MM.1S (cell line): Measurements from ENCODE around the gene ACER2.
A peak's percentile ranks its signal among the peaks of the same experiment; 100 is the strongest.

Experiments used
- DNase-seq: peaks from one replicate; pipeline ENCODE4 v3.0.0-alpha.2; 2015
- H2AFZ ChIP-seq: fragments of 300-600 bp; sonication (generic); 2 replicates; pipeline ENCODE4 v1.6.0; 2016; ENCODE audit warnings: antibody characterized with exemption, low read length
- H3F3A ChIP-seq: fragments of 300-600 bp; sonication (generic); 2 replicates; pipeline ENCODE4 v1.6.1; 2016; ENCODE audit warnings: mild to moderate bottlenecking, antibody characterized with exemption, low read length, moderate library complexity, mixed read lengths; ENCODE audit not compliant: insufficient read depth
- H3K27ac ChIP-seq: fragments of 300-600 bp; sonication (generic); 2 replicates; pipeline ENCODE4 v1.5.1; 2016; ENCODE audit warnings: mild to moderate bottlenecking, low read length
- H3K27me3 ChIP-seq: fragments of 300-600 bp; sonication (generic); replicated peaks from 2 replicates; pipeline ENCODE4 v1.6.0; 2016; ENCODE audit warnings: low read length; ENCODE audit not compliant: insufficient read depth
- H3K36me3 ChIP-seq: fragments of 300-600 bp; sonication (generic); replicated peaks from 2 replicates; pipeline ENCODE4 v1.6.1; 2016; ENCODE audit warnings: mild to moderate bottlenecking, low read length, mixed read lengths; ENCODE audit not compliant: insufficient read depth
- H3K4me1 ChIP-seq: fragments of 300-600 bp; sonication (generic); 2 replicates; pipeline ENCODE4 v1.6.1; 2016; ENCODE audit warnings: low read length, mixed read lengths
- H3K4me2 ChIP-seq: fragments of 300-600 bp; sonication (generic); 2 replicates; pipeline ENCODE4 v1.6.0; 2016; ENCODE audit warnings: low read depth, low read length
- H3K4me3 ChIP-seq: fragments of 300-600 bp; sonication (generic); 2 replicates; pipeline ENCODE4 v1.5.1; 2016; ENCODE audit warnings: low read length, mixed read lengths
- H3K79me2 ChIP-seq: fragments of 300-600 bp; sonication (generic); 2 replicates; pipeline ENCODE4 v1.6.1; 2016; ENCODE audit warnings: mixed run types, low read length, mixed read lengths
- H3K9ac ChIP-seq: fragments of 300-600 bp; sonication (generic); 2 replicates; pipeline ENCODE4 v1.6.1; 2016; ENCODE audit warnings: low read length, mixed read lengths
- H3K9me2 ChIP-seq: fragments of 300-600 bp; sonication (generic); replicated peaks from 2 replicates; pipeline ENCODE4 v1.6.1; 2016; ENCODE audit warnings: mild to moderate bottlenecking, low read length, mixed read lengths; ENCODE audit not compliant: insufficient read depth
- H3K9me3 ChIP-seq: fragments of 300-600 bp; sonication (generic); replicated peaks from 2 replicates; pipeline ENCODE4 v1.6.1; 2016; ENCODE audit warnings: mild to moderate bottlenecking, low read length, mixed read lengths; ENCODE audit not compliant: insufficient read depth
- H4K20me1 ChIP-seq: fragments of 300-600 bp; sonication (generic); 2 replicates; pipeline ENCODE4 v1.6.1; 2016; ENCODE audit warnings: mild to moderate bottlenecking, low read length, moderate library complexity, mixed read lengths; ENCODE audit not compliant: insufficient read depth
- CTCF ChIP-seq: fragments of 300-600 bp; sonication (generic); IDR thresholded peaks from 2 replicates; pipeline ENCODE4 v1.5.1; 2016; ENCODE audit warnings: antibody characterized with exemption, low read length, mixed read lengths
- EZH2 ChIP-seq: fragments of 300-600 bp; sonication (generic); optimal IDR thresholded peaks from 2 replicates; pipeline ENCODE3; 2017; ENCODE audit warnings: low read depth, mild to moderate bottlenecking, antibody characterized with exemption, low read length, mixed read lengths
- EZH2phosphoT487 ChIP-seq: fragments of 300-600 bp; sonication (generic); IDR thresholded peaks from 2 replicates; pipeline ENCODE4 v1.6.1; 2018; ENCODE audit warnings: antibody characterized with exemption, low read length

ACER2 gene

GRCh38 chr9:19442240-19442639 is 33.4 kb downstream of the ACER2 start:
- Histone ChIP-seq H3K4me1 (no peaks in the 10 kb centered on the region), H3K4me2 (no peak overlapping the region), H3K9me3 (no peaks in the 10 kb centered on the region), H3K27ac (no peak overlapping the region), H3F3A (no peaks in the 10 kb centered on the region; the same call in 1 of the 2 replicates), H3K4me3 (peak overlapping the region; percentile 12; the same call in 1 of the 2 replicates), H2AFZ (peak overlapping the region; percentile 56; the same call in 1 of the 2 replicates), H4K20me1 (no peaks in the 10 kb centered on the region), H3K27me3 (no peaks in the 10 kb centered on the region), H3K36me3 (no peaks in the 10 kb centered on the region), H3K79me2 (no peaks in the 10 kb centered on the region), H3K9me2 (no peaks in the 10 kb centered on the region), H3K9ac (no peak overlapping the region)
- no peak for DNase-seq
- TF ChIP-seq EZH2 = no peak

- Histone ChIP-seq H3K27me3 (no peaks in the 10 kb centered on the region), H3K9ac (no peak overlapping the region), H3K79me2 (no peaks in the 10 kb centered on the region), H3K4me2 (no peak overlapping the region), H3K36me3 (no peaks in the 10 kb centered on the region), H3K9me3 (no peaks in the 10 kb centered on the region), H4K20me1 (no peaks in the 10 kb centered on the region), H3K4me1 (no peaks in the 10 kb centered on the region), H3F3A (no peaks in the 10 kb centered on the region; the same call in 1 of the 2 replicates), H3K9me2 (no peaks in the 10 kb centered on the region), H2AFZ (no peak overlapping the region), H3K4me3 (no peak overlapping the region), H3K27ac (no peak overlapping the region)
- TF ChIP-seq EZH2phosphoT487 (no peak), CTCF (no peak), EZH2 (no peak)
- no peak for DNase-seq
These were observed 36.6 kb downstream of the ACER2 start for GRCh38 chr9:19445452-19445851.

GRCh38 chr9:19446361-19446861 is 37.6 kb downstream of the ACER2 start:
- H2AFZ ChIP-seq = no peak overlapping the region
- no peaks in the 10 kb centered on the region; the same call in 1 of the 2 replicates for H3F3A ChIP-seq
- no peak overlapping the region for H3K4me2 ChIP-seq
- no peaks in the 10 kb centered on the region for H3K9me2 ChIP-seq
- no peaks in the 10 kb centered on the region for H3K9me3 ChIP-seq
- no peak for DNase-seq
- no peaks in the 10 kb centered on the region for H3K36me3 ChIP-seq
- TF ChIP-seq EZH2phosphoT487 (no peak), CTCF (no peak), EZH2 (no peak)
- no peaks in the 10 kb centered on the region for H3K27me3 ChIP-seq
- no peaks in the 10 kb centered on the region for H3K4me1 ChIP-seq
- no peaks in the 10 kb centered on the region for H3K79me2 ChIP-seq
- H4K20me1 ChIP-seq = no peaks in the 10 kb centered on the region
- no peak overlapping the region for H3K4me3 ChIP-seq
- H3K9ac ChIP-seq = no peak overlapping the region
- H3K27ac ChIP-seq = no peak overlapping the region

- Histone ChIP-seq H3K79me2 (no peaks in the 10 kb centered on the region), H3K9ac (no peak overlapping the region), H2AFZ (no peak overlapping the region), H3K4me3 (no peak overlapping the region), H3K9me3 (no peaks in the 10 kb centered on the region), H3K27me3 (no peaks in the 10 kb centered on the region), H3K4me1 (0 out of 2 replicates have a peak, but pooled peaks cover 2% of the 10 kb centered on the region), H3F3A (no peaks in the 10 kb centered on the region; the same call in 1 of the 2 replicates), H3K4me2 (no peak overlapping the region), H3K27ac (peak overlapping the region; percentile 21; the same call in 1 of the 2 replicates), H3K9me2 (no peaks in the 10 kb centered on the region), H3K36me3 (no peaks in the 10 kb centered on the region), H4K20me1 (no peaks in the 10 kb centered on the region)
- DNase-seq = peak; percentile 34
- no peak for TF ChIP-seq CTCF
- no peak for TF ChIP-seq EZH2
- TF ChIP-seq EZH2phosphoT487 = no peak
These were observed 42.7 kb downstream of the ACER2 start for GRCh38 chr9:19451240-19452087.
